BJ (cell line): ENCODE measurements around the gene WFDC10B. TPM values are rescaled to one million over a fixed set of nuclear protein-coding genes. Genes with fewer than 3 reads are reported as not detected.
"Not testable (repeated sequence)": the region's sequence is repeated elsewhere in the genome, so short reads cannot be mapped to it uniquely, and the experiment has no call there.

Experiments
- CTCF ChIA-PET: fragments of 350-600 bp; formaldehyde crosslinking; extraction: SDS; loops from one replicate; lab custom pipeline; 2021; ENCODE audit warnings: antibody characterized with exemption, inconsistent platforms; lab: Yijun Ruan, JAX
- POLR2A ChIA-PET: fragments of 300-600 bp; sonication (Branson Sonifier 250); formaldehyde crosslinking; extraction: SDS; loops from one replicate; lab custom pipeline; 2021; ENCODE audit warnings: antibody characterized with exemption; lab: Charles Lee
- DNase-seq: peaks from one replicate; pipeline ENCODE4 v3.0.0-alpha.2; 2011; ENCODE audit warnings: low read depth
- H3K27me3 ChIP-seq: 2 replicates; pipeline ENCODE4 v1.6.0; 2011; ENCODE audit warnings: low read length; ENCODE audit not compliant: control insufficient read depth, insufficient read depth
- H3K36me3 ChIP-seq: 2 replicates; pipeline ENCODE4 v1.5.1; 2011; ENCODE audit warnings: low read length; ENCODE audit not compliant: control insufficient read depth, insufficient read depth
- H3K4me3 ChIP-seq: 2 replicates; pipeline ENCODE4 v1.5.1; 2011; ENCODE audit warnings: low read depth, mild to moderate bottlenecking, control low read depth, low read length
- CTCF ChIP-seq: IDR thresholded peaks from 2 replicates; pipeline ENCODE4 v1.5.1; 2011; ENCODE audit warnings: low read depth, mild to moderate bottlenecking, control low read depth, inconsistent platforms, low read length, moderate library complexity; ENCODE audit not compliant: insufficient read depth
- polyA plus RNA-seq: library from polyadenylated mRNA; depleted of rRNA; stranded (reverse); fragments of >200 nt; gene quantifications from 2 replicates; pipeline ENCODE4 v1.2.3, GENCODE V29; 2011

WFDC10B gene
- polyA plus RNA-seq, 1 experiment, result not detected

DNA sequence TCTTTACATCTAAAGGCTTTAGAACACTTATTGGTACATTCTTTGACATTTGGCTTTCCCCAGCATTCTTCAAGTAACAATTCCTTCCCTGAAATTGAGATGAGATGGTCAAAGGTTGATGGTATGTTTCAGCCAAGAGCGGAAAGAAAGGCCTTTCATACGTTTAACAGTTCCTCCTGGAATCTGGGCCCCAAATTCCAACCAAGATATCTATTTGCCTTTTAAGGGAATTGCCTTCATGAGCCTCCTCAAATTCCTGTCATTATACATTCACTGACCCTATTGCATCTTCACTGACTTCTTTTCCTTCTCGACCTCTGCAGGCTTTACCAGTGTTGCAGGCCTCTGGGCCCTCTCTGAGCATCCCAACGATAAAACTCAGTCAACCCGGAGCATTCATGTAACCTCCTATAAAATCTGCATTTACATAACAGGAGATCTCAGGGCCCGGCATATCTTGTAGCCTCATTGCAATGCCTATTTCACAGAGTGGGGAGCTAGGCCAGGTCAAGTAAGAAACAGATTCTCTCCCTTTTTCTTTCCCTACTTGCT, 55.4 kb downstream of the WFDC10B start:
- TF ChIP-seq CTCF, result no peak
- ChIA-PET CTCF (interaction anchor here (1.1 kb wide), 1 partner anchor 10 kb away, joined by 4 read pairs; no protein-coding TSS in a partner anchor), POLR2A (no interaction called here)
- H3K4me3 ChIP-seq, result no peak overlapping the region
- H3K36me3 ChIP-seq, result no peaks in the 10 kb centered on the region
- DNase-seq, result no peak
- no peaks in the 10 kb centered on the region; the same call in 1 of the 2 replicates for H3K27me3 ChIP-seq

DNA sequence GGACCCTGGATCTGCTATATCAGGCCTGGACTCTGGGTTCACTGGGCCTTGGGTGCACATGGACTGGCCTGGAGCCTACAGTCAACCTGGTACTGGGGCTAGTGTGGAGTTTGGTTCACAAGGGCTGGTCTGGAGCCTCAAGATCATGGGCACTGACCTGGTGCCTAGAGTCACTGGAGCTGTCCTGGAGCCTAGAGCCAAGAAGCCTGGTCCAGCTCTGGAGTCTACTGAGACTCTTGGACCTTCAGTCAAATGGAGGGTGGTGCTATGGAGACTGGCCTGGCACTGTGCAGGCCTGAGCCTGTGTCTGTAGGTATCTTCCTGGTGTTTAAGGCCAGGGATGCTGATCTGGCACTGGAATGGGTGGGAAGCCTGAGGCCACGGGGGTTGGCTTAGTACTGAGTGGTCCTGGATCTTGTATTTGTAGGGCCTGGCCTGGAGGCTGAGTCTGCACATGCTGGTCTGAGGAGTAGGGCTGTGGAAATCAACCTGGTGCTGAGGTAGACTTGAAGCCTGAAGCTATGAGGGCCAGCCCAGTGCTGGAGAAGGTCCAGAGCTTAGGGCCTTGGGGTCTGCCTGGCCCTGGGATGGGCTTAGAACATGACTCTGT, 57.3 kb downstream of the WFDC10B start:
- Histone ChIP-seq H3K4me3 (no peak overlapping the region), H3K27me3 (no peaks in the 10 kb centered on the region; the same call in 1 of the 2 replicates), H3K36me3 (no peaks in the 10 kb centered on the region)
- no peak for DNase-seq
- POLR2A ChIA-PET, result no interaction called here
- no peak for TF ChIP-seq CTCF
- CTCF ChIA-PET, result interaction anchor here (0.6 to 1.3 kb wide), 2 partner anchors 122 to 124 kb away, joined by 3 read pairs; no protein-coding TSS in a partner anchor

GRCh38 chr20:45646875-45647274, 57.9 kb downstream of the WFDC10B start:
- H3K27me3 ChIP-seq, result no peaks in the 10 kb centered on the region; the same call in 1 of the 2 replicates
- no peak for TF ChIP-seq CTCF
- DNase-seq, result no peak
- CTCF ChIA-PET, result no interaction called here
- H3K36me3 ChIP-seq, result no peaks in the 10 kb centered on the region
- POLR2A ChIA-PET, result no interaction called here
- H3K4me3 ChIP-seq, result no peak overlapping the region

DNA sequence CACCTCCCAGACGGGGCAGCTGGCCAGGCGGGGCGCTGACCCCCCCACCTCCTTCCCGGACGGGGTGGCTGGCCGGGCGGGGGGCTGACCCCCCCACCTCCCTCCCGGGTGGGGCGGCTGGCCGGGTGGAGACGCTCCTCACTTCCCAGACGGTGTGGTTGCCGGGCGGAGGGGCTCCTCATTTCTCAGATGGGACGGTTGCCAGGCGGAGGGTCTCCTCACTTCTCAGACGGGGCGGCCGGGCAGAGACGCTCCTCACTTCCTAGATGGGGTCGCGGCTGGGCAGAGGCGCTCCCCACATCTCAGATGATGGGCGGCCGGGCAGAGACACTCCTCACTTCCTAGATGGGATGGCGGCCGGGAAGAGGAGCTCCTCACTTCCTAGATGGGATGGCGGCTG, 59.0 kb downstream of the WFDC10B start:
- DNase-seq, CTCF ChIA-PET: not testable (repeated sequence)

DNA sequence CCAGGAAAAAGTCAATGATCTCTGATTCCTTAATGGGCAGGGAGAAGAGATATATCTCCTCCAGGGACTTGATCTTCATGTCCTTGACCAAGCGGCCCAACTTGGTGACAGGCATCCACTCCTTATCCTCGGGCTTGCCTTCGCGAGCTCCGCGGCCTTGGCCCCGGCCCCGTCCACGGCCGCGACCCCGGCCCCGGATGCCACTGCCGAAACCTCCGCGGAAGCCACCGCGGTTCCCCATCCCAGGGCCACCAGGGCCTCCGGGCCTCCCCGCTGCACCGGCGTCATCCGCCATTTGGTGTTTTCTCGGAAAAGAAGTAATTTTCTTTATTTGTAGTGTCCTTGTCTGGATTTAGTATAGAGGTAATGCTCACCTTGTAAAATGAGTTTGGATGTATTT, 63.7 kb downstream of the WFDC10B start:
- POLR2A ChIA-PET, H3K4me3 ChIP-seq, H3K27me3 ChIP-seq, H3K36me3 ChIP-seq, CTCF ChIA-PET, DNase-seq: not testable (repeated sequence)

More for the DNA sequence above, 59.0 kb downstream of the WFDC10B start:
- H3K36me3 ChIP-seq, H3K27me3 ChIP-seq, H3K4me3 ChIP-seq, POLR2A ChIA-PET: not testable (repeated sequence)

GRCh38 chr20:45639687-45640086, 65.1 kb downstream of the WFDC10B start:
- Histone ChIP-seq H3K36me3 (no peaks in the 10 kb centered on the region), H3K27me3 (no peaks in the 10 kb centered on the region), H3K4me3 (no peak overlapping the region)
- ChIA-PET CTCF (no interaction called here), POLR2A (no interaction called here)
- no peak for DNase-seq
- no peak for TF ChIP-seq CTCF
